Mesenchymal stem cell (in vitro differentiated cells and primary cell): ENCODE results near the gene SLC5A6.

Experiments used
- DNase-seq: peaks from one replicate; pipeline ENCODE4 v3.0.0-alpha.2; 2013
- H2AFZ ChIP-seq: one replicate; pipeline ENCODE4 v1.6.1; 2013; ENCODE audit warnings: low read depth, mild to moderate bottlenecking, control low read depth, inconsistent platforms, low read length, moderate library complexity
- H2AK5ac ChIP-seq: 2 replicates; pipeline ENCODE4 v1.6.1; 2013; ENCODE audit warnings: low read length, moderate library complexity, mild to moderate bottlenecking, inconsistent platforms; ENCODE audit not compliant: severe bottlenecking
- H2BK120ac ChIP-seq: one replicate; pipeline ENCODE4 v1.6.1; 2013; ENCODE audit warnings: low read depth, mild to moderate bottlenecking, inconsistent platforms, low read length, moderate library complexity
- H2BK12ac ChIP-seq, 2 experiments: one replicate each; pipeline ENCODE4 v1.6.1; 2013; ENCODE audit warnings: inconsistent platforms in 2 of 2, low read length in 2 of 2, mild to moderate bottlenecking in 2 of 2, moderate library complexity in 2 of 2, control low read depth in 1 of 2
- H2BK15ac ChIP-seq: one replicate; pipeline ENCODE4 v1.6.1; 2013; ENCODE audit warnings: mild to moderate bottlenecking, low read depth, inconsistent platforms; ENCODE audit not compliant: poor library complexity, severe bottlenecking
- H2BK5ac ChIP-seq: 2 replicates; pipeline ENCODE4 v1.6.1; 2013; ENCODE audit warnings: low read depth, mild to moderate bottlenecking, low read length, control low read depth, inconsistent platforms; ENCODE audit not compliant: poor library complexity, severe bottlenecking
- H3K14ac ChIP-seq, 2 experiments: one replicate each; pipeline ENCODE4 v1.6.1; 2013; ENCODE audit warnings: inconsistent platforms in 2 of 2, low read length in 2 of 2, control low read depth in 1 of 2, mild to moderate bottlenecking in 1 of 2, moderate library complexity in 1 of 2
- H3K18ac ChIP-seq, 2 experiments: one replicate each; pipeline ENCODE4 v1.6.1; 2013; ENCODE audit warnings: inconsistent platforms in 2 of 2, low read length in 2 of 2, control low read depth in 1 of 2, low read depth in 1 of 2, mild to moderate bottlenecking in 1 of 2
- H3K23ac ChIP-seq, 2 experiments: one replicate each; pipeline ENCODE4 v1.6.1; 2013; ENCODE audit warnings: inconsistent platforms in 2 of 2, low read length in 2 of 2, mild to moderate bottlenecking in 2 of 2, moderate library complexity in 2 of 2, control low read depth in 1 of 2
- H3K27ac ChIP-seq: 2 replicates; pipeline ENCODE4 v1.5.1; 2013; ENCODE audit warnings: mild to moderate bottlenecking, moderate library complexity, low read length, control low read depth, inconsistent platforms; ENCODE audit not compliant: poor library complexity, severe bottlenecking
- H3K27me3 ChIP-seq, 2 experiments: 2 replicates each; pipeline versions ENCODE4 v1.6.1 to v1.7.0; 2013; ENCODE audit warnings: low read length in 2 of 2, mild to moderate bottlenecking in 2 of 2, moderate library complexity in 2 of 2, control low read depth in 1 of 2, inconsistent platforms in 1 of 2; ENCODE audit not compliant: control insufficient read depth in 1 of 2, insufficient read depth in 1 of 2
- H3K36me3 ChIP-seq, 2 experiments: 2 replicates each; pipeline versions ENCODE4 v1.6.1 to v1.7.0; 2013; ENCODE audit warnings: low read length in 2 of 2, control low read depth in 1 of 2, inconsistent platforms in 1 of 2, low read depth in 1 of 2, mild to moderate bottlenecking in 1 of 2; ENCODE audit not compliant: insufficient read depth in 2 of 2, control insufficient read depth in 1 of 2
- H3K4ac ChIP-seq, 2 experiments: one replicate each; pipeline ENCODE4 v1.6.1; 2013; ENCODE audit warnings: inconsistent platforms in 2 of 2, low read length in 2 of 2, mild to moderate bottlenecking in 2 of 2, moderate library complexity in 2 of 2, control low read depth in 1 of 2, low read depth in 1 of 2
- H3K4me1 ChIP-seq: 2 replicates; pipeline ENCODE4 v1.6.1; 2013; ENCODE audit warnings: low read depth, low read length, control low read depth; ENCODE audit not compliant: control insufficient read depth, insufficient read depth
- H3K4me2 ChIP-seq: 2 replicates; pipeline ENCODE4 v1.6.1; 2013; ENCODE audit warnings: low read length, mild to moderate bottlenecking, inconsistent platforms; ENCODE audit not compliant: poor library complexity, severe bottlenecking
- H3K4me3 ChIP-seq, 2 experiments: 2 replicates each; pipeline versions ENCODE4 v1.5.1 to v1.7.0; 2013; ENCODE audit warnings: low read length in 2 of 2, mild to moderate bottlenecking in 2 of 2, control low read depth in 1 of 2, low read depth in 1 of 2; ENCODE audit not compliant: insufficient read depth in 1 of 2
- H3K79me1 ChIP-seq: replicated peaks from 2 replicates; pipeline ENCODE4 v1.6.1; 2013; ENCODE audit warnings: mild to moderate bottlenecking, control low read depth, low read length, inconsistent platforms; ENCODE audit not compliant: poor library complexity, severe bottlenecking
- H3K9ac ChIP-seq: 2 replicates; pipeline ENCODE4 v1.7.0; 2013; ENCODE audit warnings: mild to moderate bottlenecking, low read length, moderate library complexity
- H3K9me3 ChIP-seq: 2 replicates; pipeline ENCODE4 v1.7.0; 2013; ENCODE audit warnings: mild to moderate bottlenecking, low read length; ENCODE audit not compliant: control insufficient read depth
- H4K8ac ChIP-seq: one replicate; pipeline ENCODE4 v1.6.1; 2013; ENCODE audit warnings: inconsistent platforms, mild to moderate bottlenecking, low read length, moderate library complexity
- H4K91ac ChIP-seq: one replicate; pipeline ENCODE4 v1.6.1; 2013; ENCODE audit warnings: mild to moderate bottlenecking, low read length, inconsistent platforms
- WGBS: methylation state at CpG from one replicate; pipeline ENCODE4 v1.1.7; 2013; ENCODE audit warnings: mixed read lengths; 5-methylcytosine and 5-hydroxymethylcytosine counted together

Gene SLC5A6

DNA sequence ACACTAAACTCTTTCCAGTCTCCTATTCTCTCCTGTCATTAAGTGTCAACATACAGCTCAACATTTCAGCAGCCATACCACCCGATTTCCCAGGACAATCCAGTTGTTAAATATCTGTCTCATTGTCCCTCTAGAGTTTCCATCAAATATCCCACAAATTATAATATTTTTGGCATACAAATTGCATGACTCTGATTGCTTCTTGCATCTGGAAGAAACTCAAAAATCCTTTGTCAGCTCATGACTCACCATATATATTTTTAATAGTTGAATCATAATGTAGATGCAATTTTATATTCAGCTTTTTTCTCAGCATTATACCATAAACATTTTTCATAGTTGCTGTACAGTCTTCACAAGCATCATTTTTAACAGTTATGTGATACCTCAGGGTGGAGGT, 43.6 kb upstream of the SLC5A6 start:
- H2BK120ac ChIP-seq, result no peak overlapping the region
- no peaks in the 10 kb centered on the region for H3K4me1 ChIP-seq
- H2BK12ac ChIP-seq, result no peak overlapping the region
- no peak overlapping the region for H2BK15ac ChIP-seq
- no peak overlapping the region for H3K23ac ChIP-seq
- no peaks in the 10 kb centered on the region for H3K79me1 ChIP-seq
- H3K9ac ChIP-seq, result peak overlapping the region; percentile 14
- no peak overlapping the region for H3K14ac ChIP-seq
- DNase-seq, result no peak
- H2AFZ ChIP-seq, result no peak overlapping the region
- H3K4ac ChIP-seq, result no peak overlapping the region
- H4K8ac ChIP-seq, result no peak overlapping the region
- no peak overlapping the region for H2BK5ac ChIP-seq
- H3K27ac ChIP-seq, result no peak overlapping the region
- no peak overlapping the region for H3K4me2 ChIP-seq
- H3K18ac ChIP-seq, result no peak overlapping the region
- 47% methylated on average over 1 of the region's 1 CpG for WGBS
- H2AK5ac ChIP-seq, result no peak overlapping the region
- H3K36me3 ChIP-seq, result no peaks in the 10 kb centered on the region
- H3K27me3 ChIP-seq, result peaks cover 52 to 76% of the 10 kb centered on the region in 2 experiments
- no peaks in the 10 kb centered on the region for H3K9me3 ChIP-seq
- no peak overlapping the region for H4K91ac ChIP-seq
- peak overlapping the region in 1 of 2 experiments; percentile 52 for H3K4me3 ChIP-seq

DNA sequence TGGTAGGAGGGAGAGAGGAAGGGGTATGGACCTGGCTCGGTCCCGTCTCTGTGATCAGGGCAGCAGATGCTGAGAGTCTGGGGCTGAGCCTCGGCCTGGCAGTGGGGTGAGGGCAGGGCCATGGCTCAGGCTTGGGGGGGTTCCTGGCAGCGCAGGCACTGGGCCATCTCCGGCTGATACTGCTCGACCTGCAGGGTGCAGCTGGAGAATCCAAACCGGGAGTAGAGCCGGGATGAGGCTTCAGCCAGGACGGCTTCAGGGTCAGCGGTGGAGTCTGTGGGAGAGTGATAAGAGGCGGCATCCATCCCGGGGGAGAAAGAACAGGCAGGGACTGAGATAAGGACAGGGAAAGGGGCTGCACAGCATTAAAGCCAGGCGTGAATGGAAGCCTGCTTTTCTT, 43.1 kb upstream of the SLC5A6 start:
- Histone ChIP-seq H3K14ac (no peak overlapping the region), H2AFZ (no peak overlapping the region), H4K91ac (no peak overlapping the region), H3K9ac (peak overlapping the region; percentile 14), H2BK12ac (no peak overlapping the region), H3K27ac (no peak overlapping the region), H4K8ac (no peak overlapping the region), H3K27me3 (peaks cover 52 to 76% of the 10 kb centered on the region in 2 experiments), H2AK5ac (no peak overlapping the region), H3K36me3 (no peaks in the 10 kb centered on the region), H3K23ac (no peak overlapping the region), H3K4me2 (no peak overlapping the region), H3K4me1 (peaks cover 2% of the 10 kb centered on the region), H3K4me3 (peak overlapping the region in 1 of 2 experiments; percentile 52), H3K18ac (no peak overlapping the region), H2BK5ac (no peak overlapping the region), H3K4ac (no peak overlapping the region), H3K9me3 (no peaks in the 10 kb centered on the region), H3K79me1 (no peaks in the 10 kb centered on the region), H2BK120ac (no peak overlapping the region), H2BK15ac (no peak overlapping the region)
- WGBS, result 54% methylated on average over 12 of the region's 13 CpGs
- DNase-seq, result no peak

DNA sequence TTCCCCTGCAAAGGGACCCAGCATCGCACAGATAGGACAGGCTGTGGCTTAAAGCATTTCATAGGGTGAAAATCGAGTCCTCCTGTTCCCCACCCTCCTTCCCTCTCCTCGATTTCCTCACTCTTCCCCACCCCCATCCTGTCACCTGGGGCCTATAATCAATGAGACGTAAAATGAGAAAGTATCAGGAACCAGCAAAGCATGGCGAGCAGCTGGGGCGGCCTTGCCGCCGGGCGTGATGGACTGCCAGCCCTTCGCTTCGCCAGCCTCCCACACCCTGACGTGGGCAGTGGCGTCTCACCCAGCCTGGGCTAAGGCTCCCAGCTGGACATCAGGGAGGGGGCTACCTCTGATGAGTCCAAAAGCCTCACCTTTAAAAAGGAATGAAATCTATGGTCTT, 39.7 kb upstream of the SLC5A6 start:
- Histone ChIP-seq H3K9me3 (no peaks in the 10 kb centered on the region), H4K91ac (no peak overlapping the region), H3K27ac (no peak overlapping the region), H2BK5ac (no peak overlapping the region), H4K8ac (no peak overlapping the region), H3K23ac (no peak overlapping the region), H3K4me3 (no peak overlapping the region), H2AFZ (no peak overlapping the region), H2BK12ac (no peak overlapping the region), H2AK5ac (no peak overlapping the region), H2BK15ac (no peak overlapping the region), H3K79me1 (no peaks in the 10 kb centered on the region), H3K18ac (no peak overlapping the region), H3K36me3 (no peaks in the 10 kb centered on the region), H3K4ac (no peak overlapping the region), H3K4me1 (peaks cover 5% of the 10 kb centered on the region), H2BK120ac (no peak overlapping the region), H3K14ac (no peak overlapping the region), H3K4me2 (no peak overlapping the region), H3K27me3 (peaks cover 45 to 57% of the 10 kb centered on the region in 2 experiments), H3K9ac (no peak overlapping the region)
- DNase-seq, result no peak
- WGBS, result 76% methylated on average over 13 of the region's 13 CpGs

GRCh38 chr2:27250652-27251379, 38.7 kb upstream of the SLC5A6 start:
- H3K79me1 ChIP-seq, result no peaks in the 10 kb centered on the region
- no peak overlapping the region for H3K23ac ChIP-seq
- no peak overlapping the region for H3K4me2 ChIP-seq
- no peak overlapping the region for H2BK120ac ChIP-seq
- no peak overlapping the region for H2BK15ac ChIP-seq
- no peaks in the 10 kb centered on the region for H3K9me3 ChIP-seq
- no peak overlapping the region for H3K4me3 ChIP-seq
- no peak for DNase-seq
- H3K36me3 ChIP-seq, result no peaks in the 10 kb centered on the region
- no peak overlapping the region for H4K91ac ChIP-seq
- H3K18ac ChIP-seq, result no peak overlapping the region
- H2AK5ac ChIP-seq, result no peak overlapping the region
- no peak overlapping the region for H4K8ac ChIP-seq
- H3K27me3 ChIP-seq, result peaks cover 43 to 48% of the 10 kb centered on the region in 2 experiments
- peak overlapping the region in 1 of 2 experiments; percentile 31 for H3K4ac ChIP-seq
- H3K4me1 ChIP-seq, result peaks cover 5% of the 10 kb centered on the region
- no peak overlapping the region for H3K14ac ChIP-seq
- no peak overlapping the region for H2BK12ac ChIP-seq
- no peak overlapping the region for H3K27ac ChIP-seq
- no peak overlapping the region for H2BK5ac ChIP-seq
- H2AFZ ChIP-seq, result no peak overlapping the region
- no peak overlapping the region for H3K9ac ChIP-seq
- WGBS, result 59% methylated on average over 10 of the region's 13 CpGs
